DND-41 (cell line): ENCODE data around the gene PTGDR2.

Experiments used
- ATAC-seq: fragments of 200-7000 bp; cut with Tn5 transposase; 3 replicates; pipeline ENCODE4 v1.9.1; 2021; ENCODE audit warnings: low read depth; ENCODE audit not compliant: insufficient read depth
- DNase-seq: peaks from one replicate; pipeline ENCODE4 v3.0.0-alpha.2; 2020
- H2AFZ ChIP-seq: 2 replicates; pipeline ENCODE4 v1.6.0; 2012; ENCODE audit warnings: low read depth, low read length
- H3K27ac ChIP-seq: 2 replicates; pipeline ENCODE4 v1.5.1; 2012; ENCODE audit warnings: low read length, inconsistent platforms
- H3K27me3 ChIP-seq: fragments of 200-600 bp; sonication (generic); 2 replicates; pipeline ENCODE4 v1.6.0; 2012; ENCODE audit warnings: low read length, mild to moderate bottlenecking, inconsistent platforms; ENCODE audit not compliant: insufficient read depth, poor library complexity
- H3K36me3 ChIP-seq: 2 replicates; pipeline ENCODE4 v1.5.1; 2012; ENCODE audit warnings: low read length, inconsistent platforms; ENCODE audit not compliant: insufficient read depth
- H3K4me1 ChIP-seq: 2 replicates; pipeline ENCODE4 v1.5.1; 2012; ENCODE audit warnings: mild to moderate bottlenecking, low read length; ENCODE audit not compliant: insufficient read depth
- H3K4me2 ChIP-seq: 2 replicates; pipeline ENCODE4 v1.6.0; 2012; ENCODE audit warnings: mild to moderate bottlenecking, moderate library complexity, low read length, inconsistent platforms; ENCODE audit not compliant: insufficient read depth
- H3K4me3 ChIP-seq, 2 experiments: fragments of 200-600 bp in 1 of 2; shearing (Covaris generic) in 1 of 2; 2 replicates each; pipeline ENCODE4 v1.5.1; 2012 to 2016; ENCODE audit warnings: inconsistent platforms in 2 of 2, low read length in 2 of 2, mild to moderate bottlenecking in 2 of 2, low read depth in 1 of 2, moderate library complexity in 1 of 2
- H3K79me2 ChIP-seq: 2 replicates; pipeline ENCODE4 v1.6.0; 2012; ENCODE audit warnings: low read length, inconsistent platforms; ENCODE audit not compliant: insufficient read depth
- H3K9ac ChIP-seq: 2 replicates; pipeline ENCODE4 v1.6.0; 2012; ENCODE audit warnings: low read depth, mild to moderate bottlenecking, inconsistent platforms, low read length, moderate library complexity
- H3K9me3 ChIP-seq: 2 replicates; pipeline ENCODE4 v1.5.1; 2012; ENCODE audit warnings: low read length, moderate library complexity, mild to moderate bottlenecking, inconsistent platforms; ENCODE audit not compliant: insufficient read depth, severe bottlenecking
- H4K20me1 ChIP-seq: 2 replicates; pipeline ENCODE4 v1.6.0; 2012; ENCODE audit warnings: low read length; ENCODE audit not compliant: insufficient read depth
- CTCF ChIP-seq: IDR thresholded peaks from 2 replicates; pipeline ENCODE4 v1.5.1; 2012; ENCODE audit warnings: borderline replicate concordance, low read length, moderate library complexity, mild to moderate bottlenecking; ENCODE audit not compliant: poor library complexity, severe bottlenecking; ENCODE audit errors: extremely low read depth
- EZH2 ChIP-seq: IDR thresholded peaks from 3 replicates; pipeline ENCODE4 v1.6.1; 2012; ENCODE audit warnings: borderline replicate concordance, low read depth, mild to moderate bottlenecking, moderate library complexity, low read length, inconsistent platforms; ENCODE audit not compliant: severe bottlenecking

Gene PTGDR2

GRCh38 chr11:60858236-60858635, 2.5 kb upstream of the PTGDR2 start:
- ATAC-seq (no peak), DNase-seq (no peak)
- Histone ChIP-seq H4K20me1 (no peaks in the 10 kb centered on the region), H3K27me3 (no peaks in the 10 kb centered on the region), H3K4me2 (no peak overlapping the region), H3K79me2 (no peaks in the 10 kb centered on the region), H3K9ac (no peak overlapping the region), H3K27ac (0 out of 2 replicates have a peak overlapping the region, but pooled peaks have one; percentile 16), H3K36me3 (no peaks in the 10 kb centered on the region), H2AFZ (no peak overlapping the region), H3K4me3 (no peak overlapping the region), H3K4me1 (peaks cover 12% of the 10 kb centered on the region), H3K9me3 (no peaks in the 10 kb centered on the region)
- TF ChIP-seq CTCF (no peak), EZH2 (no peak)

GRCh38 chr11:60857378-60858232, 1.9 kb upstream of the PTGDR2 start:
- Histone ChIP-seq H3K9me3 (no peaks in the 10 kb centered on the region), H3K36me3 (no peaks in the 10 kb centered on the region), H3K4me3 (no peak overlapping the region), H3K27me3 (no peaks in the 10 kb centered on the region), H3K9ac (no peak overlapping the region), H3K4me2 (no peak overlapping the region), H3K27ac (no peak overlapping the region), H4K20me1 (no peaks in the 10 kb centered on the region), H3K79me2 (no peaks in the 10 kb centered on the region), H3K4me1 (peaks cover 12% of the 10 kb centered on the region), H2AFZ (no peak overlapping the region)
- no peak for TF ChIP-seq EZH2
- no peak for TF ChIP-seq CTCF
- DNase-seq (no peak), ATAC-seq (no peak)

GRCh38 chr11:60854847-60855725, 664 bp downstream of the PTGDR2 start:
- Histone ChIP-seq H3K27ac (no peak overlapping the region), H3K4me3 (no peak overlapping the region), H3K79me2 (no peaks in the 10 kb centered on the region), H3K9ac (no peak overlapping the region), H3K4me2 (no peak overlapping the region), H3K36me3 (peaks cover 17% of the 10 kb centered on the region), H3K9me3 (no peaks in the 10 kb centered on the region), H2AFZ (no peak overlapping the region), H4K20me1 (no peaks in the 10 kb centered on the region), H3K4me1 (peaks cover 12% of the 10 kb centered on the region), H3K27me3 (no peaks in the 10 kb centered on the region)
- TF ChIP-seq EZH2, result no peak
- no peak for TF ChIP-seq CTCF
- DNase-seq (no peak), ATAC-seq (no peak)
